Epithelial cell of proximal tubule (primary cell): ENCODE measurements around the gene WIPI1. TPM values are rescaled to one million over a fixed set of nuclear protein-coding genes. Genes with fewer than 3 reads are reported as not detected.

Experiments used
- DNase-seq: peaks from one replicate; pipeline ENCODE4 v3.0.0-alpha.2; 2011; ENCODE audit warnings: low read depth
- H3K4me3 ChIP-seq: 2 replicates; pipeline ENCODE4 v1.5.1; 2011; ENCODE audit warnings: low read depth, mild to moderate bottlenecking, low read length
- total RNA-seq: library from RNA; depleted of rRNA; stranded (reverse); fragments of >200 nt; gene quantifications from 2 replicates; pipeline ENCODE4 v1.2.3, GENCODE V29; 2015
- TF ChIP-seq, protein P1 (sequence below): conservative IDR thresholded peaks from 2 replicates; pipeline ENCODE4 v1.5.1; 2012; ENCODE audit warnings: low read depth, mild to moderate bottlenecking, low read length

Gene WIPI1
- total RNA-seq, 1 donor from 2014 or later: 20.2 TPM

DNA sequence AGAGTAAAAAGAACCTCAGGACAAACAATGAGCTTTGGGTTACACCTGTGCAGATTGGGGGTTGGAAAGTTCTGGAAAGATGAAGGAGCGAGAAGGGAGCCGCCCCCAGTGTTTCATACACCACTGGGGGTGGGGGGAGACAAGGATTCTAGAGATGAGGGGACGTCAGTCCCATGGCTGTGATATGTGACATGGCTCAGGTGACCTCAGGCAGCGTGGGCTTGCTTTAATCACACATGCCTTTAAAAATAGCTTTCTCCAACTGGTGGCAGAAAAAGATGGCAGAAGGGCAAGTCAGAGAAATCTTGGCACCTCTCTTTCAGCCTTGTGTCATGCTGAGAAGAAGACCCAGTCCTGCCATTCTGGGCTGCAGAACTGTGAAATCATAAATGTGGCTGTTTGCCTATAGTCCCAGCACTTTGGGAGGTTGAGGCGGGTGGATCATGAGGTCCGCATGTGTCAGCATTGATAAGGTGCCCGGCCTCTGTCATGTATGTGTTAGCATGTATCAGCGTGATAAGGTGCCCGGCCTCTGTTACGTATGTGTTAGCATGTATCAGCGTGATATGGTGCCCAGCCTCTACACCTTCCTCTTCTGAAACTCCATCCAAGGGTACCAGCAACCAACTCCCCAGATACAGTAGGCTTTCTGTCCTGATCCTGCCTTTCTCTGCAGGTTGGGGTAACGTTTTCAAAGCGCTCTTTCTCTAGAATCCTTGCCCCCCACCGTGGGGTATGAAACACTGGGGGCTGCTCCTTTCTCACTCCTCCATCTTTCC is 25.0 kb downstream of the WIPI1 start:
- H3K4me3 ChIP-seq: no peak overlapping the region
- DNase-seq: no peak
- TF ChIP-seq, protein P1, sequence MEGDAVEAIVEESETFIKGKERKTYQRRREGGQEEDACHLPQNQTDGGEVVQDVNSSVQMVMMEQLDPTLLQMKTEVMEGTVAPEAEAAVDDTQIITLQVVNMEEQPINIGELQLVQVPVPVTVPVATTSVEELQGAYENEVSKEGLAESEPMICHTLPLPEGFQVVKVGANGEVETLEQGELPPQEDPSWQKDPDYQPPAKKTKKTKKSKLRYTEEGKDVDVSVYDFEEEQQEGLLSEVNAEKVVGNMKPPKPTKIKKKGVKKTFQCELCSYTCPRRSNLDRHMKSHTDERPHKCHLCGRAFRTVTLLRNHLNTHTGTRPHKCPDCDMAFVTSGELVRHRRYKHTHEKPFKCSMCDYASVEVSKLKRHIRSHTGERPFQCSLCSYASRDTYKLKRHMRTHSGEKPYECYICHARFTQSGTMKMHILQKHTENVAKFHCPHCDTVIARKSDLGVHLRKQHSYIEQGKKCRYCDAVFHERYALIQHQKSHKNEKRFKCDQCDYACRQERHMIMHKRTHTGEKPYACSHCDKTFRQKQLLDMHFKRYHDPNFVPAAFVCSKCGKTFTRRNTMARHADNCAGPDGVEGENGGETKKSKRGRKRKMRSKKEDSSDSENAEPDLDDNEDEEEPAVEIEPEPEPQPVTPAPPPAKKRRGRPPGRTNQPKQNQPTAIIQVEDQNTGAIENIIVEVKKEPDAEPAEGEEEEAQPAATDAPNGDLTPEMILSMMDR: no peak

DNA sequence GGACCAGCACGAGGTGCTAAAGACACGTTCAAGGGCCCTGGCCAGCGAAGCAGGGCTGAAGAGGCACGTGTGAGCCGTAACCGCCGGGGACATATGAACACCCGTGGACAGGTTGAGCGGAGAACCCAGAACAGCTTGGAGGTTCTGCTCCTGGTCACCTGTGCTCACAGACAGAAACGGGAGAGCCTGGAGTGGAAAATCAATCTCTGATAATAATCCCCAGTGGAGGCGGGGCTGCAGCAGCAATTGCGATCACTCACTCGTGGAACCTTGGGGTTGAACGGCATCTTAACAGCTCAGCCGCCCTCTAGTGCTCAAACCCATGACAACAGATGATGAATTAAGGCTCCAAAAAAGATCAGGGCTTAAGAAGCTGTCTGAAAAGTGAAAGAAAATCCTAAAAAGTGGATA is 25.6 kb downstream of the WIPI1 start:
- H3K4me3 ChIP-seq: no peak overlapping the region
- DNase-seq: no peak
- TF ChIP-seq, protein P1: peak; percentile 46

DNA sequence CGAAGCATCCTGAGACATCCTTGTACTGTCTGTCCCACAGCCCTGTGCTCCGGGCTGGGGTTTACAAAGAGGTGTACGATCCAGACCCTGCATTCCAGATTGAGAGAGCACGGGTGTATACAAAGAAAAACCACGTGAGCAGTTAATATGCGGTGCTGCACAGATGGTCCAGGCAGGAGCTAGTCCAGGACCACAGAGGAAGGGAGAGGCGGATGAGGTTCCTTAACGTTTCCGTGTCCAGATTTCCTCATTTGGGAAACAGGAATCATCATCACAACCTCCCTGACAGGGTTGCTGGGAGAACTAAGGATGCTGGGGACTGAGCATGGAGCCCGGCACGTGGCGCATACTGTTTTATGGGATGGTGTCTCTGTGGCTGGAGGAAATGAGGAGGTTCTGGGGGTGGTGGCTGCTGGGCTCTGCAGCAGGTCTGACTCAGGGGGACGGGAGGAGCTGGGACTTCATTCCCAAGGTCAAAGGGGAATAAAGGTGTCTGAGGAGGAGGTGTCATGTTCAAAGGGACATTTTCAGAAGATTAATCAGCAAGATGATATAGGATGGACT is 26.2 kb downstream of the WIPI1 start:
- TF ChIP-seq, protein P1: no peak
- H3K4me3 ChIP-seq: no peak overlapping the region
- DNase-seq: no peak

DNA sequence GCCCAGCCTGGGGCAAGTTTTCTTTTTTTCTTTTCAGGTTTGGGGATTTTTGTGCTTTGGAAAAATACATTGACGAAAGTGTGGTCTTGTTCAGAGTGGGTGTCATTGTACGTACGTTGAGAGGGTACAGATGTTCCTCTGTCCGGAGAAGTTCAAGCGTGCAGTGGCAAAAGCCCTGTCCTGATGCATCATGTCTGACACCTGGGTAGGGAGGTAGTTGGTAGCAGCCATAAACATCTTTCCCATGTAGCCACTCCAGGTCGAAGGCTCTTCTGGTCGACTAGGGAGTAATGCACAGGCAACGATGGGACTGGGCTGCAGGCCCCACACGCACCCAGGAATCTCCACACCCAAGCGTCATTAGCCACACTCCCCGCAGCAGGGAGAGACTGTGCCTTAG is 27.4 kb downstream of the WIPI1 start:
- no peak overlapping the region for H3K4me3 ChIP-seq
- TF ChIP-seq, protein P1: no peak
- DNase-seq: no peak

DNA sequence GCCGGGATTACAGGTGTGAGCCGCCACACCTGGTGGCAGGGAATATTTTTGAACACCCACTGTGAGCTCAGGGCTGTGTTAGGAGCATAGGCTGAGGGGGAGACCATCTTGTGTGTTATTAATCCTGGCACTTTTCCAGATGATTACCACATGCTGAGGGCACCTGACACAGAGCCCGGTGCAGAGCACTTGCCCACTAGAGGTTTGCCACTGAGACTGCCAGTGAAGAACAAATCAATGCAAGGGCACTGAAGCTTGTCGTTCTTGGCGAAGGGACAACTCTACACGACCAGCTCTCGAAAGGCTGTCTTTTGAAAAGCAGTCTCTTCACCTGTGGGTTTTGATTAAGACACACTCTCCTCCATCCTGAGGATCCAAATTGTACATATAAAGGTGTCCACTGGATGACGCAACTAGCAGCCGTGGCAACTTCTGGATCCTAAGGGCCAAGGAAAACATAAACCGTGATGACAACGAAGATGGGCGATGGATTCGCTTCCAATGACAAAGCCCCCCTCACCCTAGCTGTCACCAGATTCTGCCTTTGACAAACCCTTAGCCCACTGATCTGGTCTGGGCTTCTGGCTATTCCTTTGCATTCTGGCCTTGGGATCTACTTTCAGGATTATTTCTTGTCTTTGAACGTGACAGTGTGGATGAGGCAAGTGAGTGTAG is 28.7 kb downstream of the WIPI1 start:
- TF ChIP-seq, protein P1: no peak
- H3K4me3 ChIP-seq: no peak overlapping the region
- no peak for DNase-seq

DNA sequence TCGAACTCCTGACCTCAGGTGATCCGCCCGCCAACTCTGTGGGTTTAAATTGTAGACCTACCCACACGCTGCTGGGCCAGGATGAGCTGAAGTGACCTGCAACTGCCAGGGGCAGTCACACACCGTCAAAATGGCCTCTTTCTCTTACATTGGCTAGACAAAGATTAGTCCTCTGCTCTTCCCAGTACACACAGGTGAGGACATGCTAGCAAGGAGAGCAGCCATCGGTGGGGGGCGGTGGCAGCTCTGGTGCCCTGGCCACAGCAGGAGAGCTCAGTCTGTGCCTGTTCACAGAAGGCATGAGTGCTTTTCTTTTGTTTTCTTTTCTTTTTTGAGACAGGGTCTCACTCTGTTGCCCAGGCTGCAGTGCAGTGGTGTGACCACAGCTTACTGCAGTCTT is 29.7 kb downstream of the WIPI1 start:
- TF ChIP-seq, protein P1: no peak
- DNase-seq: no peak
- H3K4me3 ChIP-seq: no peak overlapping the region
